HL-60 (cell line): ENCODE data around the gene DMD.

ENCODE experiments used
- POLR2AphosphoS5 ChIP-seq: IDR thresholded peaks from 2 replicates; pipeline ENCODE4 v1.6.1; 2012; ENCODE audit warnings: low read depth
- TF ChIP-seq, protein P1 (sequence below): IDR thresholded peaks from one replicate; pipeline ENCODE4 v1.5.1; 2011; ENCODE audit warnings: low read length, control low read depth, inconsistent platforms; ENCODE audit not compliant: insufficient read depth

DNA sequence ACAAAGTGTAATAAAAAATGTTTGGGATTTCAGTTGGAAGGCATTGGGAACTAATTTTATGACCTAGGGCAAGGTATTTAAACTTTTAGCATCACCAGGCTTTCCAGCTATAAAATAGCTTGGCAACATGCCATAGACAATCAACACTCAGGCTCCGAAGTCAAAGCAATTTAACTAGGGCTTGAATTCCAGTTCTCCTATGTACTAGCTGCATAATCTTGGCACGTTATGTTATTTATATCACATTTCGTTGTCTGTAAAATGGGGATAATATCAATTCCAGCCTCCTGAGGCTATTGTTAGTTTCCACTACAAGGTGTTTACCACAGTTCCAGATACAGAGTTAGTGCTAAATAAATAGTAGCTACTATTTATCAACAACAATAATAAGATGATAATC, 78.8 kb downstream of the DMD start:
- TF ChIP-seq, protein P1, sequence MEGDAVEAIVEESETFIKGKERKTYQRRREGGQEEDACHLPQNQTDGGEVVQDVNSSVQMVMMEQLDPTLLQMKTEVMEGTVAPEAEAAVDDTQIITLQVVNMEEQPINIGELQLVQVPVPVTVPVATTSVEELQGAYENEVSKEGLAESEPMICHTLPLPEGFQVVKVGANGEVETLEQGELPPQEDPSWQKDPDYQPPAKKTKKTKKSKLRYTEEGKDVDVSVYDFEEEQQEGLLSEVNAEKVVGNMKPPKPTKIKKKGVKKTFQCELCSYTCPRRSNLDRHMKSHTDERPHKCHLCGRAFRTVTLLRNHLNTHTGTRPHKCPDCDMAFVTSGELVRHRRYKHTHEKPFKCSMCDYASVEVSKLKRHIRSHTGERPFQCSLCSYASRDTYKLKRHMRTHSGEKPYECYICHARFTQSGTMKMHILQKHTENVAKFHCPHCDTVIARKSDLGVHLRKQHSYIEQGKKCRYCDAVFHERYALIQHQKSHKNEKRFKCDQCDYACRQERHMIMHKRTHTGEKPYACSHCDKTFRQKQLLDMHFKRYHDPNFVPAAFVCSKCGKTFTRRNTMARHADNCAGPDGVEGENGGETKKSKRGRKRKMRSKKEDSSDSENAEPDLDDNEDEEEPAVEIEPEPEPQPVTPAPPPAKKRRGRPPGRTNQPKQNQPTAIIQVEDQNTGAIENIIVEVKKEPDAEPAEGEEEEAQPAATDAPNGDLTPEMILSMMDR, result no peak
- no peak for TF ChIP-seq POLR2AphosphoS5
